Thyroid gland (tissue), 4 donors: ENCODE measurements around the gene FRMD4B. TPM values are rescaled to one million over a fixed set of nuclear protein-coding genes. Genes with fewer than 3 reads are reported as not detected.

Experiments
- DNase-seq, 2 donors: peaks; one replicate each; pipeline ENCODE4 v3.0.0-alpha.2; 2019
- H3K27ac ChIP-seq, 3 donors: fragments of 200-600 bp; sonication (generic); 1 replicate in 2 of 3; 2 replicates in 1 of 3; pipeline ENCODE4 v1.5.1; 2016 to 2019; ENCODE audit warnings: mild to moderate bottlenecking in 1 of 3, moderate library complexity in 1 of 3
- H3K27me3 ChIP-seq: fragments of 200-600 bp; sonication (generic); one replicate; pipeline ENCODE4 v1.5.1; 2019
- H3K36me3 ChIP-seq, 2 donors: fragments of 200-600 bp; sonication (generic); one replicate each; pipeline ENCODE4 v1.5.1; 2016 to 2019
- H3K4me1 ChIP-seq, 2 donors: fragments of 200-600 bp; sonication (generic); one replicate each; pipeline ENCODE4 v1.5.1; 2017 to 2019
- H3K4me3 ChIP-seq, 3 donors: fragments of 200-600 bp; sonication (generic); replicated peaks in 1 of 3; 1 replicate in 2 of 3; 2 replicates in 1 of 3; pipeline ENCODE4 v1.5.1; 2016; ENCODE audit warnings: mild to moderate bottlenecking in 1 of 3
- H3K9me3 ChIP-seq: fragments of 200-600 bp; sonication (generic); one replicate; pipeline ENCODE4 v1.5.1; 2017
- POLR2A ChIP-seq, 2 donors: fragments of 450-650 bp; IDR thresholded peaks; one replicate each; pipeline ENCODE4 v1.6.1; 2017; ENCODE audit warnings: antibody characterized with exemption in 2 of 2, mild to moderate bottlenecking in 2 of 2, moderate library complexity in 1 of 2
- WGBS, 2 donors: methylation state at CpG; one replicate each; pipeline ENCODE4 v1.1.5; 2017; 5-methylcytosine and 5-hydroxymethylcytosine counted together
- intact Hi-C: fragments of 100-400 bp; cut with DNase I; formaldehyde crosslinking; loops from one replicate; pipeline ENCODE4 v1.15.1; 2023
- total RNA-seq, 4 donors: library from RNA; depleted of rRNA; stranded (reverse); fragments of >200 nt; gene quantifications; one replicate each; pipeline ENCODE4 v1.2.3, GENCODE V29; 2016
- TF ChIP-seq, protein P1 (sequence below), 6 experiments: fragments of 200-600 bp in 3 of 6; fragments of 450-650 bp in 3 of 6; sonication (generic) in 3 of 6; IDR thresholded peaks; one replicate each; pipeline ENCODE4 v1.5.1; 2016 to 2019; ENCODE audit warnings: antibody characterized with exemption in 6 of 6, mild to moderate bottlenecking in 2 of 6, inconsistent platforms in 1 of 6, moderate library complexity in 1 of 6

The FRMD4B gene
- total RNA-seq, 4 donors from 2014 or later = 109 to 224 (median 161) TPM

DNA sequence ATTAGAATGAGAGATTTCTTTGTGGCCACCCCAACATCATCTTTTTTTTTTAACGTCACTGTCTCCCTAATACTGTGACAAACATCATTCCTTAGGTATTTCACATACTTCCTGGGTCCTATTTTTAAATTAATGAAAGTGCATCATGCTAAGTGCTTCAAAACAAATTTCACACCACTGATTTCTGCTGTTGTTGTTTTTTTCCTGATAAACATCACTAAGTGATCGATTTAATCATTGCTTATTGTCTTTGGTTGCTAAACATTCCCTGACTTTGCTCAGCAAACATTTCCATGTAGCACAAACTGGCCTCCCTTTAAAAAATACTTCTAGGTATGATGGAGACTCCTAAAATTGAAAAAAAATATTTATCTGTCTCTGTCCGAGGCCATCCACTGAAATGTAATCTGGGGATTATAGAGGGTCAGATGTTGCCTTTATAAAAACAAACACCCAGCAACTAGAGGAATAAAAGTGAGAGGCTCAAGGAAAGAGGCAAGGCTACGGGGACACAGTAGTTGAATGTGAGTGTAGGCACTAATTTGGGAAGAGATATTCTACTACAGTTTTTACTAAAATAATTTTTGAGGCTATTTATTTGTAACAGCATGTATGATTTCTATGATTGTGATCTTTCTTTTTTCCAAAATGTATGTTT is 243.0 kb downstream of the FRMD4B start:
- intact Hi-C loops = no loop called here
- Histone ChIP-seq H3K4me3 (no peak overlapping the region), H3K27me3 (no peaks in the 10 kb centered on the region), H3K4me1 (no peaks in the 10 kb centered on the region), H3K36me3 (no peaks in the 10 kb centered on the region), H3K27ac (no peak overlapping the region), H3K9me3 (no peaks in the 10 kb centered on the region)
- DNase-seq = no peak
- 73 to 75% methylated on average over 4 of the region's 4 CpGs for WGBS, 2 donors
- TF ChIP-seq, protein P1, sequence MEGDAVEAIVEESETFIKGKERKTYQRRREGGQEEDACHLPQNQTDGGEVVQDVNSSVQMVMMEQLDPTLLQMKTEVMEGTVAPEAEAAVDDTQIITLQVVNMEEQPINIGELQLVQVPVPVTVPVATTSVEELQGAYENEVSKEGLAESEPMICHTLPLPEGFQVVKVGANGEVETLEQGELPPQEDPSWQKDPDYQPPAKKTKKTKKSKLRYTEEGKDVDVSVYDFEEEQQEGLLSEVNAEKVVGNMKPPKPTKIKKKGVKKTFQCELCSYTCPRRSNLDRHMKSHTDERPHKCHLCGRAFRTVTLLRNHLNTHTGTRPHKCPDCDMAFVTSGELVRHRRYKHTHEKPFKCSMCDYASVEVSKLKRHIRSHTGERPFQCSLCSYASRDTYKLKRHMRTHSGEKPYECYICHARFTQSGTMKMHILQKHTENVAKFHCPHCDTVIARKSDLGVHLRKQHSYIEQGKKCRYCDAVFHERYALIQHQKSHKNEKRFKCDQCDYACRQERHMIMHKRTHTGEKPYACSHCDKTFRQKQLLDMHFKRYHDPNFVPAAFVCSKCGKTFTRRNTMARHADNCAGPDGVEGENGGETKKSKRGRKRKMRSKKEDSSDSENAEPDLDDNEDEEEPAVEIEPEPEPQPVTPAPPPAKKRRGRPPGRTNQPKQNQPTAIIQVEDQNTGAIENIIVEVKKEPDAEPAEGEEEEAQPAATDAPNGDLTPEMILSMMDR (IDR thresholded peaks at IDR 0.05) = no peak
- TF ChIP-seq POLR2A (IDR thresholded peaks at IDR 0.05) = no peak

DNA sequence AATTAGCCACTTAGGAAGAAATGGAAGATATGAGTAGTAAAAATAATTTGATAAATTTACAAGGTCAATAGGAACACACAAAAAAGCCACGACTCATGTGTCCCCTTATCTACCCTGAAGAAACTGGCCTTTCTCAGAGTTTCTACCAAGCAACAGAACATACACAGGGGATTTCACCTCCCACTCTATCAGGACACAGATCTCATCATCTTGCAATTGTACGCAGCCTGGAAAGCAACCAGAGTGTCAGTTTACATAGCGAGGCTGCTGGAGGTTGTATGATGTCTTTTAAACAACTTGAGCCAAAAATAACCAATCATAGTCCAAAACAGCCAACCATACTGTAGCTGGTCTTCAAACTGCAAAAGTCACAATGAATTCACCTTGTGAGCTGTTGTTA is 243.8 kb downstream of the FRMD4B start:
- Histone ChIP-seq H3K27ac (no peak overlapping the region), H3K36me3 (no peaks in the 10 kb centered on the region), H3K4me3 (no peak overlapping the region), H3K9me3 (no peaks in the 10 kb centered on the region), H3K27me3 (no peaks in the 10 kb centered on the region), H3K4me1 (no peaks in the 10 kb centered on the region)
- DNase-seq = no peak
- TF ChIP-seq, protein P1 (IDR thresholded peaks at IDR 0.05) = no peak
- TF ChIP-seq POLR2A (IDR thresholded peaks at IDR 0.05) = no peak
- WGBS, 2 donors = 45 to 51% methylated on average over 3 of the region's 3 CpGs
- intact Hi-C loops = no loop called here

DNA sequence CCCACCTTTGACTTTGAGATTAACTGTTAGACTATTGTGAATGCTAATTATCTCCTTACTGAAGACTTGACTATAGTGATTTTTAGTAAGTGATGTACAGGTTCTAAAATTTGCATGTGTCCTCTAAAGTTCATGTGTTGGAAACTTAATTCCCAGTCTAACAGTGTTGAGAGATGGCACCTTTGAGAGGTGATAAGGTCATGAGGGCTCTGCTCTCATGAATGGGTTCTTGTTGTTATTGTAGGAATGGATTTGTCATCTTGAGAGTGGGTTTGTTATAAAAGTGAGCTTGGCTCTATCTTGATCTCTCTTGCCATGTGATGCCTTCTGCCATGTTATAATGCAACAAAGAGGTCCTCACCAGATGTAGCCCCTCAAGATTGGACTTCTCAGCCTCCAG is 244.6 kb downstream of the FRMD4B start:
- Histone ChIP-seq H3K36me3 (no peaks in the 10 kb centered on the region), H3K4me1 (no peaks in the 10 kb centered on the region), H3K27ac (no peak overlapping the region), H3K9me3 (no peaks in the 10 kb centered on the region), H3K27me3 (no peaks in the 10 kb centered on the region), H3K4me3 (no peak overlapping the region)
- intact Hi-C loops = no loop called here
- no peak for DNase-seq
- TF ChIP-seq POLR2A (IDR thresholded peaks at IDR 0.05) = no peak
- TF ChIP-seq, protein P1 (IDR thresholded peaks at IDR 0.05) = no peak

DNA sequence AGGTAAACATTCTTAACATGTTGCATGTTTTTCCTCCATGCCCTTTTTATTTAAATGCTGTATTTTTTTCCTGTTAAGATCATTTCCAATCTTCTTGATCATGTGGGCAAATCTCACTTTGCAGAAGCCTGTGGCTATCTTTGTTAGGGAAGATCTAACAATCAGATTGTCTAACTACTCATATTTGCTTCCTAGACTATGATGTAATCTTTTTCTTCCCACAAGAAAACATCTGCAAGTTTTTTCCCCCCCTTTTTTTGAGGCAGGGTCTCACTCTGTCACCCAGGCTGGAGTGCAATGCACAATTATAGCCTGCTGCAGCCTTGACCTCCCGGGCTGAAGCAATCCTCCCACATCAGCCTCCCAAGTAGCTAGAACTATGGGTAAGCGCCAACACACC is 248.5 kb downstream of the FRMD4B start:
- TF ChIP-seq POLR2A (IDR thresholded peaks at IDR 0.05) = no peak
- TF ChIP-seq, protein P1 (IDR thresholded peaks at IDR 0.05) = no peak
- intact Hi-C loops = no loop called here
- Histone ChIP-seq H3K4me3 (no peak overlapping the region), H3K27me3 (no peaks in the 10 kb centered on the region), H3K9me3 (no peaks in the 10 kb centered on the region), H3K36me3 (no peaks in the 10 kb centered on the region), H3K27ac (no peak overlapping the region), H3K4me1 (no peaks in the 10 kb centered on the region)
- no peak for DNase-seq
- WGBS, 2 donors = 95 to 97% methylated on average over 2 of the region's 2 CpGs

- no peak for DNase-seq
- no peaks in the 10 kb centered on the region for H3K9me3 ChIP-seq
- no peak for TF ChIP-seq POLR2A (IDR thresholded peaks at IDR 0.05)
- TF ChIP-seq, protein P1 (IDR thresholded peaks at IDR 0.05) = no peak
- no peaks in the 10 kb centered on the region for H3K27me3 ChIP-seq
- H3K36me3 ChIP-seq = no peaks in the 10 kb centered on the region
- H3K4me1 ChIP-seq = no peaks in the 10 kb centered on the region
- no peak overlapping the region for H3K27ac ChIP-seq
- no peak overlapping the region for H3K4me3 ChIP-seq
- intact Hi-C loops = no loop called here
Measured at GRCh38 chr3:69137005-69137404, 248.9 kb downstream of the FRMD4B start.
